Panc1 (cell line): ENCODE data around the gene MON1A. TPM values are rescaled to one million over a fixed set of nuclear protein-coding genes. Genes with fewer than 3 reads are reported as not detected.

Source experiments
- ATAC-seq: fragments of 200-7000 bp; cut with Tn5 transposase; 2 replicates; pipeline ENCODE4 v1.9.1; 2020; ENCODE audit warnings: mild to moderate bottlenecking, moderate library complexity
- BruUV-seq: library from RNA; stranded (reverse); fragments of 400-500 nt; replicated peaks from 2 replicates; lab custom pipeline; 2021; lab: Mats Ljungman, UMichigan
- CTCF ChIA-PET: fragments of 300-600 bp; sonication (Branson Sonifier 250); formaldehyde crosslinking; loops from one replicate; lab custom pipeline; 2022; ENCODE audit warnings: antibody characterized with exemption; lab: Charles Lee
- POLR2A ChIA-PET: fragments of 300-600 bp; sonication (Branson Sonifier 250); formaldehyde crosslinking; loops from one replicate; lab custom pipeline; 2022; ENCODE audit warnings: antibody characterized with exemption; lab: Charles Lee
- DNase-seq: peaks from one replicate; pipeline ENCODE4 v3.0.0-alpha.2; 2010; ENCODE audit warnings: low read depth, low spot score
- H3K27ac ChIP-seq: 2 replicates; pipeline ENCODE4 v1.5.1; 2011; ENCODE audit warnings: mild to moderate bottlenecking, low read length, inconsistent platforms
- H3K27me3 ChIP-seq: fragments of 200-500 bp; sonication (Bioruptor generic); 2 replicates; pipeline ENCODE4 v1.6.0; 2014; ENCODE audit warnings: low read length, inconsistent platforms; ENCODE audit not compliant: control insufficient read depth, insufficient read depth
- H3K36me3 ChIP-seq: fragments of 200-500 bp; sonication (Bioruptor generic); 2 replicates; pipeline ENCODE4 v1.5.1; 2014; ENCODE audit warnings: inconsistent platforms, mild to moderate bottlenecking, low read length, moderate library complexity; ENCODE audit not compliant: control insufficient read depth, insufficient read depth
- H3K4me1 ChIP-seq: 2 replicates; pipeline ENCODE4 v1.5.1; 2011; ENCODE audit warnings: inconsistent platforms, mild to moderate bottlenecking, low read length, moderate library complexity; ENCODE audit not compliant: control insufficient read depth, insufficient read depth
- H3K4me3 ChIP-seq, 2 experiments: 2 replicates each; pipeline ENCODE4 v1.5.1; 2011 to 2012; ENCODE audit warnings: low read depth in 2 of 2, low read length in 2 of 2, mild to moderate bottlenecking in 2 of 2, inconsistent platforms in 1 of 2, moderate library complexity in 1 of 2
- H3K9me3 ChIP-seq: fragments of 200-500 bp; sonication (Bioruptor generic); 2 replicates; pipeline ENCODE4 v1.5.1; 2014; ENCODE audit warnings: low read depth, mild to moderate bottlenecking, inconsistent platforms, low read length, moderate library complexity; ENCODE audit not compliant: control insufficient read depth, insufficient read depth
- POLR2AphosphoS5 ChIP-seq: IDR thresholded peaks from 2 replicates; pipeline ENCODE4 v1.6.1; 2012; ENCODE audit warnings: mild to moderate bottlenecking, low read depth, low read length, moderate library complexity
- SIN3A ChIP-seq: IDR thresholded peaks from 2 replicates; pipeline ENCODE4 v1.6.1; 2012; ENCODE audit warnings: low read depth, mild to moderate bottlenecking, low read length, moderate library complexity, borderline replicate concordance; ENCODE audit not compliant: insufficient read depth
- TCF7L2 ChIP-seq: IDR thresholded peaks from 2 replicates; pipeline ENCODE4 v1.6.1; 2011; ENCODE audit warnings: mild to moderate bottlenecking, low read depth, low read length, inconsistent platforms
- in situ Hi-C: cut with HindIII; loops from 2 replicates; pipeline ENCODE4 v1.10.0; 2016; ENCODE audit warnings: low sequenced_read_pairs, low pct_unique_long_range_greater_than_20kb
- intact Hi-C: fragments of 100-400 bp; cut with micrococcal nuclease; formaldehyde crosslinking; loops from one replicate; pipeline ENCODE4 v1.10.0; 2022; ENCODE audit not compliant: unreplicated experiment
- total RNA-seq: library from RNA; stranded (reverse); gene quantifications from one replicate; pipeline ENCODE4 v1.2.1, GENCODE V29; 2021; ENCODE audit not compliant: unreplicated experiment
- TF ChIP-seq, protein P1 (sequence below), 2 experiments: IDR thresholded peaks; 2 replicates each; pipeline ENCODE4 v1.6.1; 2011 to 2012; ENCODE audit warnings: low read depth in 2 of 2, control low read depth in 1 of 2, low read length in 1 of 2, mild to moderate bottlenecking in 1 of 2, moderate library complexity in 1 of 2; ENCODE audit not compliant: insufficient read depth in 1 of 2

The MON1A gene
- total RNA-seq, 1 experiment from 2014 or later: 12.9 TPM

DNA sequence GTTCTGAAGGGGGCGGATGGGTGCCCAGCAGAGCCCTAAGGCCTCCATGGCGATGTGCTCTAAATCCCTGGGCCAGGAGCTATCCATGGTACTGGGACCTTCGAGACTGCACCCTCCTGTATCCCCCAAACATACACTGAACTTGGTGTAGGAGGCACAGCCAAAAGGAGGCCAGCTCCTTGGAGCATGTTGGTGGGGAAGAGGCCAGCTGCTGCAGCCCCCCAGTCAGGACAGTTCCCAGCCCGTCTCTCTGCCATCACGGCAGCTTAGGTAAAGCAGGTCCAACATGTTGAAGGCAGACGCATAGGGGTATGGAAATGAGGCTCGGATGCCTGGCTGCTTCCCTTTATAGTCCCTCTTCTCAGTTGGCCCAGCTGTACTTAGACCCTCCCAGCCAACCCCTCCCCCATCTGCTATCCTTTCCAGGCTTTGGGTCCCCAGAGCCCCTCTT is 61.7 kb downstream of the MON1A start:
- no peaks in the 10 kb centered on the region for H3K27me3 ChIP-seq
- H3K4me3 ChIP-seq: no peak overlapping the region
- DNase-seq (no peak), ATAC-seq (no peak)
- no peaks in the 10 kb centered on the region for H3K9me3 ChIP-seq
- ChIA-PET CTCF (interaction anchor here (0.6 kb wide), 1 partner anchor 99 kb away, joined by 4 read pairs; no protein-coding TSS in a partner anchor), POLR2A (no interaction called here)
- no peak for TF ChIP-seq SIN3A
- TF ChIP-seq, protein P1, sequence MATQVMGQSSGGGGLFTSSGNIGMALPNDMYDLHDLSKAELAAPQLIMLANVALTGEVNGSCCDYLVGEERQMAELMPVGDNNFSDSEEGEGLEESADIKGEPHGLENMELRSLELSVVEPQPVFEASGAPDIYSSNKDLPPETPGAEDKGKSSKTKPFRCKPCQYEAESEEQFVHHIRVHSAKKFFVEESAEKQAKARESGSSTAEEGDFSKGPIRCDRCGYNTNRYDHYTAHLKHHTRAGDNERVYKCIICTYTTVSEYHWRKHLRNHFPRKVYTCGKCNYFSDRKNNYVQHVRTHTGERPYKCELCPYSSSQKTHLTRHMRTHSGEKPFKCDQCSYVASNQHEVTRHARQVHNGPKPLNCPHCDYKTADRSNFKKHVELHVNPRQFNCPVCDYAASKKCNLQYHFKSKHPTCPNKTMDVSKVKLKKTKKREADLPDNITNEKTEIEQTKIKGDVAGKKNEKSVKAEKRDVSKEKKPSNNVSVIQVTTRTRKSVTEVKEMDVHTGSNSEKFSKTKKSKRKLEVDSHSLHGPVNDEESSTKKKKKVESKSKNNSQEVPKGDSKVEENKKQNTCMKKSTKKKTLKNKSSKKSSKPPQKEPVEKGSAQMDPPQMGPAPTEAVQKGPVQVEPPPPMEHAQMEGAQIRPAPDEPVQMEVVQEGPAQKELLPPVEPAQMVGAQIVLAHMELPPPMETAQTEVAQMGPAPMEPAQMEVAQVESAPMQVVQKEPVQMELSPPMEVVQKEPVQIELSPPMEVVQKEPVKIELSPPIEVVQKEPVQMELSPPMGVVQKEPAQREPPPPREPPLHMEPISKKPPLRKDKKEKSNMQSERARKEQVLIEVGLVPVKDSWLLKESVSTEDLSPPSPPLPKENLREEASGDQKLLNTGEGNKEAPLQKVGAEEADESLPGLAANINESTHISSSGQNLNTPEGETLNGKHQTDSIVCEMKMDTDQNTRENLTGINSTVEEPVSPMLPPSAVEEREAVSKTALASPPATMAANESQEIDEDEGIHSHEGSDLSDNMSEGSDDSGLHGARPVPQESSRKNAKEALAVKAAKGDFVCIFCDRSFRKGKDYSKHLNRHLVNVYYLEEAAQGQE (IDR thresholded peaks at IDR 0.05; ENCODE audit: insufficient read depth in 1 of 2, low read depth in 2 of 2, low read length in 1 of 2): peak; percentile 95 to 96
- no peak overlapping the region for H3K27ac ChIP-seq
- no peaks in the 10 kb centered on the region for H3K36me3 ChIP-seq
- BruUV-seq: no TSS peak
- intact Hi-C loops: no loop called here
- in situ Hi-C loops: no loop called here
- no peaks in the 10 kb centered on the region for H3K4me1 ChIP-seq

DNA sequence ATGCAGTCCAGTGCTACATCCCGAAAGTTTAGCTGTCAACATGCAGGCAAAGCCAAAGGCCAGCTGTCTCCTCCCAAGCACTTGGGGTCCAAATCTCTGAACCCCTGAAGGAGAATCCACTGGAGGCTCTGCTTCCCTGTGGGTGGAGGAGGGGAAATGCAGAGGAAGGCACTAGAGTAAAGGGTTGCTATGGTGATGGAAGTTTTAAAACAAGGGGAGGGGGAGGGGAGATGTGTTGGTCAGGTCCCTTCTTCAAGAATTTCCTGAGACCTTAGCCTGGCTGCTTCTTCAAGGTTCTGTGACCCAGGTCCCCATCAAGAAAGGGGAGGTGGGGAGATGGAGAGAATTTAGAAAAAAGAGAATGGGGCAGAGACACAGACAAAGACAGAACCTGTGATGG is 62.2 kb downstream of the MON1A start:
- no peaks in the 10 kb centered on the region for H3K27me3 ChIP-seq
- POLR2A ChIA-PET: no interaction called here
- DNase-seq: no peak

More for the DNA sequence above, 62.2 kb downstream of the MON1A start:
- Histone ChIP-seq H3K4me3 (no peak overlapping the region), H3K9me3 (no peaks in the 10 kb centered on the region), H3K36me3 (no peaks in the 10 kb centered on the region), H3K27ac (no peak overlapping the region), H3K4me1 (no peaks in the 10 kb centered on the region)
- in situ Hi-C loops (no loop called here), intact Hi-C loops (no loop called here)
- TF ChIP-seq TCF7L2 (no peak), SIN3A (no peak), POLR2AphosphoS5 (no peak)
- TF ChIP-seq, protein P1 (IDR thresholded peaks at IDR 0.05; ENCODE audit: insufficient read depth in 1 of 2, low read depth in 2 of 2, low read length in 1 of 2): no peak
- CTCF ChIA-PET: interaction anchor here (0.6 kb wide), 1 partner anchor 99 kb away, joined by 4 read pairs; no protein-coding TSS in a partner anchor
- BruUV-seq: no TSS peak
- no peak for ATAC-seq
